Activated naive CD8-positive, alpha-beta T cell treated with anti-CD3 and anti-CD28 coated beads, Interleukin-2, amount 10 ng/mL, durations not matched to agents 7 days and 5 days (primary cell): ENCODE measurements around the gene SPSB1. TPM values are rescaled to one million over a fixed set of nuclear protein-coding genes. Genes with fewer than 3 reads are reported as not detected.
"Not testable (repeated sequence)": the region's sequence is repeated elsewhere in the genome, so short reads cannot be mapped to it uniquely, and the experiment has no call there.

Source experiments
- ATAC-seq: fragments of 150-1000 bp; cut with Tn5 transposase; one replicate; pipeline ENCODE4 v1.10.0; 2021; ENCODE audit warnings: low read depth, moderate library complexity
- POLR2A ChIA-PET: fragments of 350-600 bp; sonication (Branson Sonifier 250); formaldehyde crosslinking; loops from one replicate; lab custom pipeline; 2021; ENCODE audit warnings: antibody characterized with exemption; lab: Charles Lee
- DNase-seq: peaks from one replicate; pipeline ENCODE4 v3.0.0; 2021
- H3K27ac Mint-ChIP-seq: one replicate; pipeline ENCODE4 v1.8.0; 2022; ENCODE audit warnings: mild to moderate bottlenecking, mixed read lengths
- H3K27me3 Mint-ChIP-seq: one replicate; pipeline ENCODE4 v1.8.0; 2022; ENCODE audit warnings: mild to moderate bottlenecking, moderate library complexity, mixed read lengths
- H3K36me3 Mint-ChIP-seq: one replicate; pipeline ENCODE4 v1.8.0; 2021; ENCODE audit warnings: mild to moderate bottlenecking, mixed read lengths
- H3K4me1 Mint-ChIP-seq: one replicate; pipeline ENCODE4 v1.8.0; 2021; ENCODE audit warnings: mixed read lengths
- H3K4me3 Mint-ChIP-seq: one replicate; pipeline ENCODE4 v1.8.0; 2022; ENCODE audit warnings: mild to moderate bottlenecking, moderate library complexity, mixed read lengths
- H3K9me3 Mint-ChIP-seq: one replicate; pipeline ENCODE4 v1.8.0; 2021; ENCODE audit warnings: mixed read lengths
- total RNA-seq, 2 experiments: library from RNA; stranded (reverse); gene quantifications; one replicate each; pipeline ENCODE4 v1.2.3, GENCODE V29; 2021

SPSB1 gene
- total RNA-seq, 2 experiments from 2014 or later: 1.6 TPM

GRCh38 chr1:9371391-9371935 is 78.8 kb downstream of the SPSB1 start:
- Mint-ChIP-seq H3K36me3 (no peaks in the 10 kb centered on the region), H3K9me3 (no peaks in the 10 kb centered on the region), H3K4me3 (no peak overlapping the region), H3K4me1 (peaks cover 4% of the 10 kb centered on the region), H3K27ac (no peak overlapping the region), H3K27me3 (peaks cover 15% of the 10 kb centered on the region)
- POLR2A ChIA-PET: no interaction called here
- ATAC-seq: no peak
- DNase-seq: no peak

GRCh38 chr1:9371951-9372350 is 79.3 kb downstream of the SPSB1 start:
- H3K4me3 Mint-ChIP-seq: no peak overlapping the region
- peaks cover 4% of the 10 kb centered on the region for H3K4me1 Mint-ChIP-seq
- no peaks in the 10 kb centered on the region for H3K36me3 Mint-ChIP-seq
- H3K27ac Mint-ChIP-seq: no peak overlapping the region
- peaks cover 15% of the 10 kb centered on the region for H3K27me3 Mint-ChIP-seq
- ATAC-seq (no peak), DNase-seq (no peak)
- H3K9me3 Mint-ChIP-seq: no peaks in the 10 kb centered on the region
- POLR2A ChIA-PET: interaction anchor here (0.6 kb wide), 2 partner anchors 54 to 102 kb away, joined by 3 to 4 read pairs; no protein-coding TSS in a partner anchor

GRCh38 chr1:9373619-9374018 is 80.9 kb downstream of the SPSB1 start:
- ATAC-seq (no peak), DNase-seq (no peak)
- Mint-ChIP-seq H3K9me3 (no peaks in the 10 kb centered on the region), H3K36me3 (no peaks in the 10 kb centered on the region), H3K4me3 (no peak overlapping the region), H3K27ac (no peak overlapping the region), H3K4me1 (no peaks in the 10 kb centered on the region), H3K27me3 (peaks cover 12% of the 10 kb centered on the region)
- POLR2A ChIA-PET: no interaction called here

GRCh38 chr1:9374748-9375341 is 82.2 kb downstream of the SPSB1 start:
- Mint-ChIP-seq H3K27me3 (peaks cover 8% of the 10 kb centered on the region), H3K36me3 (no peaks in the 10 kb centered on the region), H3K9me3 (no peaks in the 10 kb centered on the region), H3K27ac (no peak overlapping the region), H3K4me1 (no peaks in the 10 kb centered on the region), H3K4me3 (no peak overlapping the region)
- DNase-seq: no peak
- ATAC-seq: no peak
- POLR2A ChIA-PET: no interaction called here

GRCh38 chr1:9375912-9376311 is 83.2 kb downstream of the SPSB1 start:
- Mint-ChIP-seq H3K27me3 (peaks cover 4% of the 10 kb centered on the region), H3K9me3 (no peaks in the 10 kb centered on the region), H3K4me3 (no peak overlapping the region), H3K36me3 (no peaks in the 10 kb centered on the region), H3K27ac (no peak overlapping the region), H3K4me1 (no peaks in the 10 kb centered on the region)
- ATAC-seq (no peak), DNase-seq (no peak)
- POLR2A ChIA-PET: no interaction called here

GRCh38 chr1:9376430-9376829 is 83.7 kb downstream of the SPSB1 start:
- H3K9me3 Mint-ChIP-seq: no peaks in the 10 kb centered on the region
- H3K27ac Mint-ChIP-seq: no peak overlapping the region
- no peak for ATAC-seq
- DNase-seq: no peak
- no peak overlapping the region for H3K4me3 Mint-ChIP-seq
- H3K36me3 Mint-ChIP-seq: no peaks in the 10 kb centered on the region
- peaks cover 4% of the 10 kb centered on the region for H3K27me3 Mint-ChIP-seq
- no peaks in the 10 kb centered on the region for H3K4me1 Mint-ChIP-seq
- POLR2A ChIA-PET: no interaction called here

GRCh38 chr1:9376886-9377333 is 84.2 kb downstream of the SPSB1 start:
- Mint-ChIP-seq H3K27ac (no peak overlapping the region), H3K27me3 (peaks cover 4% of the 10 kb centered on the region), H3K4me3 (no peak overlapping the region), H3K9me3 (no peaks in the 10 kb centered on the region), H3K36me3 (no peaks in the 10 kb centered on the region), H3K4me1 (no peaks in the 10 kb centered on the region)
- DNase-seq (no peak), ATAC-seq (no peak)
- POLR2A ChIA-PET: no interaction called here

GRCh38 chr1:9378801-9379200 is 86.1 kb downstream of the SPSB1 start:
- DNase-seq (no peak), ATAC-seq (no peak)
- H3K9me3 Mint-ChIP-seq: no peaks in the 10 kb centered on the region
- no peaks in the 10 kb centered on the region for H3K4me1 Mint-ChIP-seq
- H3K36me3 Mint-ChIP-seq: no peaks in the 10 kb centered on the region
- H3K27ac Mint-ChIP-seq: no peak overlapping the region
- POLR2A ChIA-PET: no interaction called here
- peaks cover 3% of the 10 kb centered on the region for H3K27me3 Mint-ChIP-seq
- H3K4me3 Mint-ChIP-seq: no peak overlapping the region

- H3K9me3 Mint-ChIP-seq: no peaks in the 10 kb centered on the region
- no peak overlapping the region for H3K27ac Mint-ChIP-seq
- POLR2A ChIA-PET: no interaction called here
- ATAC-seq: no peak
- DNase-seq: no peak
- no peaks in the 10 kb centered on the region for H3K27me3 Mint-ChIP-seq
- H3K4me3 Mint-ChIP-seq: no peak overlapping the region
- no peaks in the 10 kb centered on the region for H3K36me3 Mint-ChIP-seq
- H3K4me1 Mint-ChIP-seq: no peaks in the 10 kb centered on the region
Measured at GRCh38 chr1:9380711-9381110, 88.0 kb downstream of the SPSB1 start.

GRCh38 chr1:9382643-9383491 is 90.2 kb downstream of the SPSB1 start:
- no peak overlapping the region for H3K27ac Mint-ChIP-seq
- ATAC-seq: no peak
- H3K9me3 Mint-ChIP-seq: no peaks in the 10 kb centered on the region
- H3K4me3 Mint-ChIP-seq: no peak overlapping the region
- DNase-seq: no peak
- H3K27me3 Mint-ChIP-seq: peaks cover 1% of the 10 kb centered on the region
- POLR2A ChIA-PET: no interaction called here
- H3K4me1 Mint-ChIP-seq: no peaks in the 10 kb centered on the region
- no peaks in the 10 kb centered on the region for H3K36me3 Mint-ChIP-seq

GRCh38 chr1:9384128-9384527 is 91.4 kb downstream of the SPSB1 start:
- H3K4me1 Mint-ChIP-seq: no peaks in the 10 kb centered on the region
- no peak overlapping the region for H3K27ac Mint-ChIP-seq
- H3K36me3 Mint-ChIP-seq: no peaks in the 10 kb centered on the region
- peaks cover 6% of the 10 kb centered on the region for H3K27me3 Mint-ChIP-seq
- DNase-seq (no peak), ATAC-seq (no peak)
- no peaks in the 10 kb centered on the region for H3K9me3 Mint-ChIP-seq
- POLR2A ChIA-PET: no interaction called here
- H3K4me3 Mint-ChIP-seq: no peak overlapping the region

GRCh38 chr1:9384751-9385245 is 92.1 kb downstream of the SPSB1 start:
- H3K27ac Mint-ChIP-seq: no peak overlapping the region
- H3K9me3 Mint-ChIP-seq: no peaks in the 10 kb centered on the region
- no peaks in the 10 kb centered on the region for H3K36me3 Mint-ChIP-seq
- DNase-seq: no peak
- POLR2A ChIA-PET: no interaction called here
- H3K4me1 Mint-ChIP-seq: no peaks in the 10 kb centered on the region
- H3K4me3 Mint-ChIP-seq: no peak overlapping the region
- peaks cover 6% of the 10 kb centered on the region for H3K27me3 Mint-ChIP-seq
- no peak for ATAC-seq

- POLR2A ChIA-PET, H3K36me3 Mint-ChIP-seq, H3K4me1 Mint-ChIP-seq, H3K9me3 Mint-ChIP-seq, H3K4me3 Mint-ChIP-seq, H3K27ac Mint-ChIP-seq, H3K27me3 Mint-ChIP-seq, DNase-seq, ATAC-seq: not testable (repeated sequence)
Measured at GRCh38 chr1:9385392-9385791, 92.7 kb downstream of the SPSB1 start.
